Neural progenitor cell (in vitro differentiated cells): Measurements from ENCODE around the gene STK17B. TPM values are rescaled to one million over a fixed set of nuclear protein-coding genes. Genes with fewer than 3 reads are reported as not detected.

Source experiments
- DNase-seq: peaks from one replicate; pipeline ENCODE4 v3.0.0-alpha.2; 2016; ENCODE audit warnings: low spot score
- H2AFZ ChIP-seq: fragments of 200-600 bp; sonication (generic); replicated peaks from 2 replicates; pipeline ENCODE4 v1.6.1; 2016; ENCODE audit warnings: antibody characterized with exemption
- H3F3A ChIP-seq: fragments of 200-600 bp; sonication (generic); 2 replicates; pipeline ENCODE4 v1.6.1; 2016; ENCODE audit warnings: antibody characterized with exemption, low read depth
- H3K27ac ChIP-seq: fragments of 200-600 bp; sonication (generic); 2 replicates; pipeline ENCODE4 v1.5.1; 2016; ENCODE audit warnings: mild to moderate bottlenecking
- H3K27me3 ChIP-seq: fragments of 200-600 bp; sonication (generic); 2 replicates; pipeline ENCODE4 v1.6.1; 2016; ENCODE audit warnings: mild to moderate bottlenecking, moderate library complexity
- H3K36me3 ChIP-seq: fragments of 200-600 bp; sonication (generic); 2 replicates; pipeline ENCODE4 v1.5.1; 2016
- H3K4me1 ChIP-seq: fragments of 200-600 bp; sonication (generic); 2 replicates; pipeline ENCODE4 v1.6.1; 2016; ENCODE audit warnings: mixed run types
- H3K4me2 ChIP-seq: fragments of 200-600 bp; sonication (generic); 2 replicates; pipeline ENCODE4 v1.6.1; 2016
- H3K4me3 ChIP-seq: fragments of 200-600 bp; sonication (generic); 2 replicates; pipeline ENCODE4 v1.5.1; 2016
- H3K79me2 ChIP-seq: fragments of 200-600 bp; sonication (generic); 2 replicates; pipeline ENCODE4 v1.6.1; 2016; ENCODE audit warnings: low read depth
- H3K9ac ChIP-seq: fragments of 200-600 bp; sonication (generic); 2 replicates; pipeline ENCODE4 v1.6.1; 2016
- H3K9me3 ChIP-seq: fragments of 200-600 bp; sonication (generic); 2 replicates; pipeline ENCODE4 v1.5.1; 2016; ENCODE audit warnings: low read depth
- H4K20me1 ChIP-seq: fragments of 200-600 bp; sonication (generic); 2 replicates; pipeline ENCODE4 v1.6.1; 2016; ENCODE audit warnings: low read depth
- H3K27ac Mint-ChIP-seq: 3 replicates; pipeline ENCODE4 v1.8.0; 2021; ENCODE audit warnings: mixed read lengths
- H3K27me3 Mint-ChIP-seq: 2 replicates; pipeline ENCODE4 v1.8.0; 2022; ENCODE audit warnings: low read depth, mild to moderate bottlenecking, inconsistent platforms, moderate library complexity, mixed read lengths; ENCODE audit not compliant: insufficient read depth
- H3K36me3 Mint-ChIP-seq: 3 replicates; pipeline ENCODE4 v1.8.0; 2021; ENCODE audit warnings: mixed read lengths
- H3K4me1 Mint-ChIP-seq: 3 replicates; pipeline ENCODE4 v1.8.0; 2021; ENCODE audit warnings: mixed read lengths
- H3K4me3 Mint-ChIP-seq: 3 replicates; pipeline ENCODE4 v1.8.0; 2021; ENCODE audit warnings: mild to moderate bottlenecking, moderate library complexity, mixed read lengths
- H3K9me3 Mint-ChIP-seq: 3 replicates; pipeline ENCODE4 v1.8.0; 2020; ENCODE audit warnings: mixed read lengths
- CTCF ChIP-seq: fragments of 200-600 bp; sonication (generic); IDR thresholded peaks from 2 replicates; pipeline ENCODE4 v1.5.1; 2017; ENCODE audit warnings: antibody characterized with exemption, mild to moderate bottlenecking
- EZH2 ChIP-seq: fragments of 200-600 bp; sonication (generic); IDR thresholded peaks from 2 replicates; pipeline ENCODE4 v1.6.1; 2017; ENCODE audit warnings: antibody characterized with exemption, mild to moderate bottlenecking, moderate library complexity
- EZH2phosphoT487 ChIP-seq: fragments of 200-600 bp; sonication (generic); IDR thresholded peaks from 2 replicates; pipeline ENCODE4 v1.6.1; 2017; ENCODE audit warnings: antibody characterized with exemption
- total RNA-seq: library from RNA; depleted of rRNA; stranded (reverse); fragments of >200 nt; gene quantifications from 2 replicates; pipeline ENCODE4 v1.2.3, GENCODE V29; 2015; ENCODE audit warnings: low replicate concordance

STK17B gene
- total RNA-seq, 1 donor from 2014 or later, result 35.4 TPM

- H3K4me3 Mint-ChIP-seq, result no peak overlapping the region
- H3K9me3 Mint-ChIP-seq, result no peaks in the 10 kb centered on the region
- no peak for DNase-seq
- H3K27me3 Mint-ChIP-seq, result no peaks in the 10 kb centered on the region
- Histone ChIP-seq H3K36me3 (no peaks in the 10 kb centered on the region), H3K4me1 (no peaks in the 10 kb centered on the region), H3K9ac (no peak overlapping the region), H3F3A (no peaks in the 10 kb centered on the region), H4K20me1 (no peaks in the 10 kb centered on the region), H3K27me3 (no peaks in the 10 kb centered on the region), H3K27ac (no peak overlapping the region), H3K9me3 (no peaks in the 10 kb centered on the region), H2AFZ (no peak overlapping the region), H3K4me3 (no peak overlapping the region), H3K79me2 (no peaks in the 10 kb centered on the region), H3K4me2 (no peak overlapping the region)
- no peak for TF ChIP-seq EZH2
- no peak for TF ChIP-seq EZH2phosphoT487
- TF ChIP-seq CTCF, result no peak
- no peak overlapping the region for H3K27ac Mint-ChIP-seq
- H3K36me3 Mint-ChIP-seq, result no peaks in the 10 kb centered on the region
- no peaks in the 10 kb centered on the region for H3K4me1 Mint-ChIP-seq
Measured at GRCh38 chr2:196218106-196218505, 46.7 kb upstream of the STK17B start.

- Mint-ChIP-seq H3K27ac (no peak overlapping the region), H3K36me3 (peaks cover 7% of the 10 kb centered on the region), H3K4me1 (peaks cover 3% of the 10 kb centered on the region), H3K27me3 (peaks cover 2% of the 10 kb centered on the region), H3K9me3 (no peaks in the 10 kb centered on the region), H3K4me3 (no peak overlapping the region)
- H3K4me3 ChIP-seq, result no peak overlapping the region
- no peak overlapping the region for H3K27ac ChIP-seq
- H3K9ac ChIP-seq, result no peak overlapping the region
- H3K36me3 ChIP-seq, result no peaks in the 10 kb centered on the region
- no peaks in the 10 kb centered on the region for H3K9me3 ChIP-seq
- TF ChIP-seq EZH2 (no peak), CTCF (no peak), EZH2phosphoT487 (no peak)
- no peaks in the 10 kb centered on the region for H3K4me1 ChIP-seq
- DNase-seq, result no peak
- H3K27me3 ChIP-seq, result no peaks in the 10 kb centered on the region
- no peak overlapping the region for H3K4me2 ChIP-seq
- no peaks in the 10 kb centered on the region for H3F3A ChIP-seq
- no peak overlapping the region for H2AFZ ChIP-seq
- no peaks in the 10 kb centered on the region for H4K20me1 ChIP-seq
- H3K79me2 ChIP-seq, result no peaks in the 10 kb centered on the region
Measured at GRCh38 chr2:196217116-196217515, 45.7 kb upstream of the STK17B start.

GRCh38 chr2:196215376-196215775 lies 44.0 kb upstream of the STK17B start:
- no peak overlapping the region for H3K9ac ChIP-seq
- H3K4me3 ChIP-seq, result no peak overlapping the region
- H3F3A ChIP-seq, result no peaks in the 10 kb centered on the region
- H3K36me3 ChIP-seq, result no peaks in the 10 kb centered on the region
- no peaks in the 10 kb centered on the region for H3K4me1 ChIP-seq
- no peak overlapping the region for H2AFZ ChIP-seq
- H3K9me3 ChIP-seq, result no peaks in the 10 kb centered on the region
- Mint-ChIP-seq H3K4me3 (no peak overlapping the region), H3K9me3 (no peaks in the 10 kb centered on the region), H3K27ac (no peak overlapping the region), H3K4me1 (peaks cover 12% of the 10 kb centered on the region), H3K27me3 (peaks cover 6% of the 10 kb centered on the region), H3K36me3 (peaks cover 10% of the 10 kb centered on the region)
- no peak for DNase-seq
- no peak overlapping the region for H3K27ac ChIP-seq
- H3K79me2 ChIP-seq, result no peaks in the 10 kb centered on the region
- H3K27me3 ChIP-seq, result no peaks in the 10 kb centered on the region
- TF ChIP-seq EZH2 (no peak), CTCF (no peak), EZH2phosphoT487 (no peak)
- no peaks in the 10 kb centered on the region for H4K20me1 ChIP-seq
- no peak overlapping the region for H3K4me2 ChIP-seq

GRCh38 chr2:196214156-196214555 lies 42.8 kb upstream of the STK17B start:
- peaks cover 16% of the 10 kb centered on the region for H3K4me1 Mint-ChIP-seq
- H4K20me1 ChIP-seq, result no peaks in the 10 kb centered on the region
- no peaks in the 10 kb centered on the region for H3K27me3 ChIP-seq
- peaks cover 4% of the 10 kb centered on the region for H3K9me3 Mint-ChIP-seq
- no peaks in the 10 kb centered on the region for H3F3A ChIP-seq
- no peaks in the 10 kb centered on the region for H3K9me3 ChIP-seq
- peaks cover 6% of the 10 kb centered on the region for H3K27me3 Mint-ChIP-seq
- H3K27ac Mint-ChIP-seq, result no peak overlapping the region
- TF ChIP-seq EZH2phosphoT487 (no peak), EZH2 (no peak), CTCF (no peak)
- H3K79me2 ChIP-seq, result no peaks in the 10 kb centered on the region
- H3K4me3 ChIP-seq, result no peak overlapping the region
- peaks cover 10% of the 10 kb centered on the region for H3K36me3 Mint-ChIP-seq
- H3K9ac ChIP-seq, result no peak overlapping the region
- H3K27ac ChIP-seq, result no peak overlapping the region
- H3K4me1 ChIP-seq, result no peaks in the 10 kb centered on the region
- no peak overlapping the region for H3K4me3 Mint-ChIP-seq
- no peak overlapping the region for H3K4me2 ChIP-seq
- no peak for DNase-seq
- H2AFZ ChIP-seq, result no peak overlapping the region
- no peaks in the 10 kb centered on the region for H3K36me3 ChIP-seq
